GM18858 (cell line): ENCODE measurements around the gene SPSB1.

Experiments
- ATAC-seq: cut with Tn5 transposase; IDR thresholded peaks from one replicate; pipeline ENCODE4 v1.9.1; 2021; ENCODE audit not compliant: unreplicated experiment

SPSB1 gene

GRCh38 chr1:9416506-9416905, 123.8 kb downstream of the SPSB1 start:
- ATAC-seq = no peak

- no peak for ATAC-seq
Measured at GRCh38 chr1:9416918-9417500, 124.3 kb downstream of the SPSB1 start.

DNA sequence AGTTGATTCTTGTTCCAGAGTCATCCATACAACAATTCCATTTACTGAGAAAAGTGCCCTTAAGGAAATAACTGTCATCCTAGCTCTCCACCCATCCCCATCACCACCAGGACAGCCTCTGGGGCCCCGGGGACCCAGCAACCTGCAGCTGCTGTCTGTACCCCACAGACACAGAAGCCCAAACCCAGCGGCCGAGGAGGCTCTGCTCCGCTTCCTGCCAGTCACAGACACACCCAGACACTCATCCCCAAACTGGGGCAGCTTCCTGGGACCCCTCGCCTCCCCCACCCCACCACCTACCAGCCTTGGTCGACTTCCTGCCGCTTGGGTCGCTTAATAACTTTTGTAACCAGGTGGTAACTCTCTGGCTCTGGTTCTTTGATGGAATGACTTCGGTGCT, 125.0 kb downstream of the SPSB1 start:
- ATAC-seq = no peak

- ATAC-seq = no peak
Measured at GRCh38 chr1:9418851-9419250, 126.2 kb downstream of the SPSB1 start.
